CD14-positive monocyte (primary cell): ENCODE data around the gene KRTAP9-8. TPM values are rescaled to one million over a fixed set of nuclear protein-coding genes. Genes with fewer than 3 reads are reported as not detected.
A peak's percentile ranks its signal among the peaks of the same experiment; 100 is the strongest.

Experiments used
- DNase-seq, 3 donors: peaks; one replicate each; pipeline ENCODE4 v3.0.0-alpha.2; 2011 to 2022
- H2AFZ ChIP-seq: 2 replicates; pipeline ENCODE4 v1.6.0; 2012; ENCODE audit warnings: mild to moderate bottlenecking, low read depth, low read length, inconsistent platforms; ENCODE audit not compliant: insufficient read depth, poor library complexity, severe bottlenecking
- H3K27ac ChIP-seq, 2 donors: 1 replicate in 1 of 2; 2 replicates in 1 of 2; pipeline ENCODE4 v1.5.1; 2012 to 2013; ENCODE audit warnings: low read length in 2 of 2, control low read depth in 1 of 2, inconsistent platforms in 1 of 2, low read depth in 1 of 2, mild to moderate bottlenecking in 1 of 2
- H3K27me3 ChIP-seq, 2 donors: one replicate each; pipeline versions ENCODE4 v1.6.0 to v1.6.1; 2011 to 2013; ENCODE audit warnings: low read length in 2 of 2; ENCODE audit not compliant: control insufficient read depth in 2 of 2, insufficient read depth in 2 of 2
- H3K36me3 ChIP-seq, 2 donors: replicated peaks in 1 of 2; 1 replicate in 1 of 2; 2 replicates in 1 of 2; pipeline versions ENCODE4 v1.5.1 to v1.6.1; 2012 to 2013; ENCODE audit warnings: low read length in 2 of 2, control low read depth in 1 of 2, inconsistent platforms in 1 of 2, mild to moderate bottlenecking in 1 of 2; ENCODE audit not compliant: insufficient read depth in 2 of 2, control insufficient read depth in 1 of 2
- H3K4me1 ChIP-seq, 2 donors: 1 replicate in 1 of 2; 2 replicates in 1 of 2; pipeline versions ENCODE4 v1.5.1 to v1.6.1; 2012 to 2013; ENCODE audit warnings: low read length in 2 of 2, control low read depth in 1 of 2, inconsistent platforms in 1 of 2, mild to moderate bottlenecking in 1 of 2, moderate library complexity in 1 of 2; ENCODE audit not compliant: insufficient read depth in 2 of 2, control insufficient read depth in 1 of 2
- H3K4me2 ChIP-seq: replicated peaks from 2 replicates; pipeline ENCODE3; 2012; ENCODE audit warnings: low read length, moderate library complexity, mild to moderate bottlenecking; ENCODE audit not compliant: poor library complexity, severe bottlenecking; ENCODE audit errors: extremely low read depth
- H3K4me3 ChIP-seq, 3 experiments: fragments of 200-600 bp in 1 of 3; sonication (generic) in 1 of 3; replicated peaks in 1 of 3; 1 replicate in 2 of 3; 2 replicates in 1 of 3; pipeline ENCODE4 v1.5.1; 2011 to 2013; ENCODE audit warnings: low read length in 3 of 3, mild to moderate bottlenecking in 3 of 3, control low read depth in 2 of 3, low read depth in 2 of 3, inconsistent platforms in 1 of 3, moderate library complexity in 1 of 3
- H3K79me2 ChIP-seq: 2 replicates; pipeline ENCODE4 v1.6.0; 2012; ENCODE audit warnings: mild to moderate bottlenecking, control low read depth, inconsistent platforms, low read length, moderate library complexity; ENCODE audit not compliant: insufficient read depth
- H3K9ac ChIP-seq: 2 replicates; pipeline ENCODE4 v1.6.0; 2017; ENCODE audit warnings: low read length, mild to moderate bottlenecking; ENCODE audit not compliant: insufficient read depth, poor library complexity, severe bottlenecking
- H3K9me3 ChIP-seq, 2 donors: replicated peaks in 1 of 2; 1 replicate in 1 of 2; 2 replicates in 1 of 2; pipeline versions ENCODE4 v1.5.1 to v1.6.1; 2012 to 2013; ENCODE audit warnings: low read length in 2 of 2, control low read depth in 1 of 2; ENCODE audit not compliant: control insufficient read depth in 1 of 2, insufficient read depth in 1 of 2
- H4K20me1 ChIP-seq: 2 replicates; pipeline ENCODE4 v1.6.0; 2012; ENCODE audit warnings: mild to moderate bottlenecking, low read length, control low read depth, moderate library complexity; ENCODE audit not compliant: insufficient read depth
- H3K27ac Mint-ChIP-seq, 7 donors: one replicate each; pipeline ENCODE4 v1.8.0; 2020; ENCODE audit warnings: mild to moderate bottlenecking in 7 of 7, mixed read lengths in 7 of 7, moderate library complexity in 6 of 7, inconsistent platforms in 2 of 7
- H3K27me3 Mint-ChIP-seq, 3 donors: one replicate each; pipeline ENCODE4 v1.8.0; 2021 to 2022; ENCODE audit warnings: low read depth in 3 of 3, mild to moderate bottlenecking in 3 of 3, mixed read lengths in 3 of 3, moderate library complexity in 3 of 3, inconsistent platforms in 1 of 3
- H3K36me3 Mint-ChIP-seq, 2 donors: one replicate each; pipeline ENCODE4 v1.8.0; 2020; ENCODE audit warnings: mixed read lengths in 2 of 2, inconsistent platforms in 1 of 2, mild to moderate bottlenecking in 1 of 2
- H3K4me1 Mint-ChIP-seq: one replicate; pipeline ENCODE4 v1.8.0; 2020; ENCODE audit warnings: mild to moderate bottlenecking, mixed read lengths
- H3K4me3 Mint-ChIP-seq, 2 donors: one replicate each; pipeline ENCODE4 v1.8.0; 2020; ENCODE audit warnings: mild to moderate bottlenecking in 2 of 2, mixed read lengths in 2 of 2, moderate library complexity in 1 of 2
- H3K9me3 Mint-ChIP-seq, 7 donors: one replicate each; pipeline ENCODE4 v1.8.0; 2020 to 2022; ENCODE audit warnings: mixed read lengths in 7 of 7, mild to moderate bottlenecking in 6 of 7, moderate library complexity in 6 of 7, inconsistent platforms in 2 of 7
- WGBS: methylation state at CpG from one replicate; pipeline ENCODE4 v1.1.5; 2013; ENCODE audit warnings: missing lambda C conversion rate; ENCODE audit not compliant: insufficient coverage; 5-methylcytosine and 5-hydroxymethylcytosine counted together
- intact Hi-C, 2 donors: fragments of 100-400 bp; cut with micrococcal nuclease; formaldehyde crosslinking; loops; one replicate each; pipeline versions ENCODE4 v1.15.0 to v1.15.1; 2023
- polyA plus RNA-seq, 3 donors: library from polyadenylated mRNA; depleted of rRNA in 1 of 3; unstranded in 2 of 3; stranded (reverse) in 1 of 3; fragments of 300-500 nt in 2 of 3; fragments of >200 nt in 1 of 3; fragmentation: Illumina TruSeq in 2 of 3; gene quantifications; 1 replicate in 2 of 3; 2 replicates in 1 of 3; pipeline ENCODE4 v1.2.3, GENCODE V29; 2012 to 2021
- TF ChIP-seq, protein P1 (sequence below): fragments of 200-600 bp; IDR thresholded peaks from one replicate; pipeline ENCODE4 v1.8.0; 2022; ENCODE audit warnings: antibody characterized with exemption, mild to moderate bottlenecking

The KRTAP9-8 gene
- polyA plus RNA-seq, 3 donors: not detected

GRCh38 chr17:41211845-41212466 is 25.8 kb upstream of the KRTAP9-8 start:
- TF ChIP-seq, protein P1, sequence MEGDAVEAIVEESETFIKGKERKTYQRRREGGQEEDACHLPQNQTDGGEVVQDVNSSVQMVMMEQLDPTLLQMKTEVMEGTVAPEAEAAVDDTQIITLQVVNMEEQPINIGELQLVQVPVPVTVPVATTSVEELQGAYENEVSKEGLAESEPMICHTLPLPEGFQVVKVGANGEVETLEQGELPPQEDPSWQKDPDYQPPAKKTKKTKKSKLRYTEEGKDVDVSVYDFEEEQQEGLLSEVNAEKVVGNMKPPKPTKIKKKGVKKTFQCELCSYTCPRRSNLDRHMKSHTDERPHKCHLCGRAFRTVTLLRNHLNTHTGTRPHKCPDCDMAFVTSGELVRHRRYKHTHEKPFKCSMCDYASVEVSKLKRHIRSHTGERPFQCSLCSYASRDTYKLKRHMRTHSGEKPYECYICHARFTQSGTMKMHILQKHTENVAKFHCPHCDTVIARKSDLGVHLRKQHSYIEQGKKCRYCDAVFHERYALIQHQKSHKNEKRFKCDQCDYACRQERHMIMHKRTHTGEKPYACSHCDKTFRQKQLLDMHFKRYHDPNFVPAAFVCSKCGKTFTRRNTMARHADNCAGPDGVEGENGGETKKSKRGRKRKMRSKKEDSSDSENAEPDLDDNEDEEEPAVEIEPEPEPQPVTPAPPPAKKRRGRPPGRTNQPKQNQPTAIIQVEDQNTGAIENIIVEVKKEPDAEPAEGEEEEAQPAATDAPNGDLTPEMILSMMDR: no peak
- no peaks in the 10 kb centered on the region for H4K20me1 ChIP-seq
- intact Hi-C loops: no loop called here
- H3K79me2 ChIP-seq: no peaks in the 10 kb centered on the region
- H3K9me3 Mint-ChIP-seq: peaks cover 0 to 8% (median 0%) of the 10 kb centered on the region in 7 donors
- H3K4me1 ChIP-seq: no peaks in the 10 kb centered on the region
- H3K4me2 ChIP-seq: no peak overlapping the region
- no peak overlapping the region for H3K27ac Mint-ChIP-seq
- WGBS: 80% methylated on average over 1 of the region's 1 CpG
- no peak overlapping the region for H3K4me3 ChIP-seq
- H3K4me1 Mint-ChIP-seq: no peaks in the 10 kb centered on the region
- H3K27ac ChIP-seq: no peak overlapping the region
- peaks cover 0 to 22% (median 9%) of the 10 kb centered on the region in 3 donors for H3K27me3 Mint-ChIP-seq
- H2AFZ ChIP-seq: no peak overlapping the region
- no peaks in the 10 kb centered on the region for H3K27me3 ChIP-seq
- no peaks in the 10 kb centered on the region for H3K36me3 ChIP-seq
- no peaks in the 10 kb centered on the region for H3K36me3 Mint-ChIP-seq
- no peak overlapping the region for H3K4me3 Mint-ChIP-seq
- peak in 1 of 3 donors; percentile 7 for DNase-seq
- no peaks in the 10 kb centered on the region for H3K9me3 ChIP-seq
- H3K9ac ChIP-seq: no peak overlapping the region

GRCh38 chr17:41212524-41213169 is 25.2 kb upstream of the KRTAP9-8 start:
- H3K4me1 Mint-ChIP-seq: no peaks in the 10 kb centered on the region
- Histone ChIP-seq H4K20me1 (no peaks in the 10 kb centered on the region), H3K79me2 (no peaks in the 10 kb centered on the region), H2AFZ (no peak overlapping the region), H3K4me2 (no peak overlapping the region), H3K4me3 (no peak overlapping the region), H3K9ac (no peak overlapping the region), H3K27me3 (no peaks in the 10 kb centered on the region), H3K9me3 (no peaks in the 10 kb centered on the region), H3K36me3 (no peaks in the 10 kb centered on the region), H3K27ac (no peak overlapping the region), H3K4me1 (no peaks in the 10 kb centered on the region)
- H3K36me3 Mint-ChIP-seq: no peaks in the 10 kb centered on the region
- intact Hi-C loops: no loop called here
- no peak for DNase-seq
- 89% methylated on average over 6 of the region's 7 CpGs for WGBS
- H3K27ac Mint-ChIP-seq: no peak overlapping the region
- H3K4me3 Mint-ChIP-seq: no peak overlapping the region
- TF ChIP-seq, protein P1: no peak
- peaks cover 0 to 8% (median 0%) of the 10 kb centered on the region in 7 donors for H3K9me3 Mint-ChIP-seq
- H3K27me3 Mint-ChIP-seq: peaks cover 2 to 23% (median 9%) of the 10 kb centered on the region in 3 donors
